ENCODE results near the gene GOLGA8S. TPM values are rescaled to one million over a fixed set of nuclear protein-coding genes. Genes with fewer than 3 reads are reported as not detected.
"Not testable (repeated sequence)": the region's sequence is repeated elsewhere in the genome, so short reads cannot be mapped to it uniquely, and the experiment has no call there.

The GOLGA8S gene
- total RNA-seq, 2 experiments from 2014 or later: 0.33 to 0.38 TPM

DNA sequence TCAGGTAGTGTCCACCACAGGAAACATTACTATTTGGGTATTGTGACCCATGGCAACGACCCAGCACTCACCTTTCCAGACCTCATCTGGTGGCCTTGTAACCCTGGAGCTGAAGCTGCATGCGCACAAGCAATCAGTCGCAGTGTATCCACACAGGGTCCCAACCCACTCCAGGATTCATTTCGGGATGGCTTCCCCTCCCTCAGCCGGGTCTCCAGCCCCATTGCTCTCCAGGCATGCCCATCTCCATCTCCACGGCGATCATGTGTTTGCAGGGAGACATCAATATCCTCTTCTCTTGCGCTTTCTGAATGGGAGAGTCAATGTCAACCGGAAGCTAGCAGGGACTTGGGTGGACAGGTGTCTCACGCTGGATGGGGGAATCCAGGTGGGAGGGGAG lies 57.3 kb downstream of the GOLGA8S start:
- ChIA-PET CTCF (no interaction called here), POLR2A (no interaction called here)
- Mint-ChIP-seq H3K4me3 (no peak overlapping the region), H3K27me3 (no peaks in the 10 kb centered on the region), H3K27ac (no peak overlapping the region), H3K36me3 (ENCODE audit: low read depth) (no peaks in the 10 kb centered on the region), H3K4me1 (no peaks in the 10 kb centered on the region), H3K9me3 (no peaks in the 10 kb centered on the region)
- no peak for DNase-seq

DNA sequence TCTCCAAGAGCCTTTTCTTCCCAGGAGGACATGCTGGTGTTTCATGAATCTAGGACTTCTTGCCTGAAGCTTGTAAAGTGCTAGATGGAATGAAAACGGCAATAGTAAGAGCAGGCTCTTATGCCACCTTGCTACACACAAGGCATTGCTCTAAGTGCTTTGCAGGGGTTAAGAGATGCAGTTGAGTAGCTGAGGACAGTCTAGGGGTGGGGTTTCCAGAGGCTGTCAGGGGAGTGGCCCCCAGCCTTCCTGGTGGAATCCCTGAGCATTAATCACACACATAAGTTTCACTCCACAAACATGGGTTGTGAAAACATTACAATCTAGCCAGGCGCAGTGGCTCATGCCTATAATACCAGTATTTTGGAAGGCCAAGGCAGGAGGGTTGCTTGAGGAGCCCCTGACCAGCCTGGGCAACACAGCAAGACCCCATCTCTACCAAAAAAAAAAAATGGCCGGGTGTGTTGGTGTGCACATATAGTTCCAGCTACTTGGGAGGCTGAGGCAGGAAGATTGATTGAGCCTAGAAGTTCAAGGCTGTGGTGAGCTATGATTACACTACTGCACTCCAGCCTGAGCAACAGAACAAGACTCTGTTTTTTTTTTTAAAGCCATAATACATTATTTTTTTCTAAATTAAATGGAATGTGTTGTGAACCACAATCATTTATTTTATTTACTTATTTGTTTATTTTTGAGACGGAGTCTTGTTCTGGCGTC lies 58.5 kb downstream of the GOLGA8S start:
- H3K36me3 Mint-ChIP-seq (ENCODE audit: low read depth); H3K9me3 Mint-ChIP-seq; H3K4me3 Mint-ChIP-seq; H3K27me3 Mint-ChIP-seq; POLR2A ChIA-PET; H3K4me1 Mint-ChIP-seq; H3K27ac Mint-ChIP-seq; CTCF ChIA-PET; DNase-seq: not testable (repeated sequence)

Other genes starting within 250 kb of the GOLGA8S start
- gene GOLGA6L1, start 217.9 kb upstream of the GOLGA8S start, total RNA-seq: not detected
- not detected for gene GOLGA6L26, start 20.6 kb upstream of the GOLGA8S start, total RNA-seq
- gene GOLGA6L2, start 92.5 kb downstream of the GOLGA8S start, total RNA-seq: not detected
- gene MKRN3, start 210.9 kb downstream of the GOLGA8S start, total RNA-seq: 1 to 10 TPM; 4.4 to 5.0 TPM